Measurements from ENCODE around the gene NAGPA.

NAGPA gene

GRCh38 chr16:5003828-5004227 is 29.9 kb downstream of the NAGPA start:
- no peak for DNase-seq (ENCODE audit: low read depth)
- H3K4me3 ChIP-seq (ENCODE audit: low read depth, low read length), result no peak overlapping the region
- TF ChIP-seq MYC (IDR thresholded peaks at IDR 0.05; ENCODE audit: low read depth, low read length) (no peak), POLR2A (IDR thresholded peaks at IDR 0.05; ENCODE audit: extremely low read depth, insufficient read length) (no peak), CTCF (IDR thresholded peaks at IDR 0.05; ENCODE audit: low read depth, low read length) (no peak)
- TF ChIP-seq, protein P1, sequence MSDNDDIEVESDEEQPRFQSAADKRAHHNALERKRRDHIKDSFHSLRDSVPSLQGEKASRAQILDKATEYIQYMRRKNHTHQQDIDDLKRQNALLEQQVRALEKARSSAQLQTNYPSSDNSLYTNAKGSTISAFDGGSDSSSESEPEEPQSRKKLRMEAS (IDR thresholded peaks at IDR 0.05; ENCODE audit: low read depth, low read length), result no peak

DNA sequence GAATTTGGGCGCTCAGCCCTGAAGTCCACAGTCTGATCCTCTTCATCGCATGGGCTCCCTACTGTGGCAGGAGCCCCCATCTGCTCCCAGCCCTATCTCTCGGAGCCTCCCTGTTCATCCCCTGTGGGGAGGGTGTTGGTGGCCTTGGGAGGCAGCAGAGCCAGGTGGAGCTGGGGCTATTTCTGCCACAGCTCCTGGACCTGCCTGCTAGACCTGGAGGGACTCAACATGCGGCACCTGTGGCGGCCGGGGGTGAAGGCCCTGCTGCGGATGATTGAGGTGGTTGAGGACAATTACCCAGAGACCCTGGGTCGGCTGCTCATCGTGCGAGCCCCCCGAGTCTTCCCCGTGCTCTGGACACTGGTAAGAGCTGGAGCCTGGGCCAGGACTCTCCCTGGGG is 30.5 kb downstream of the NAGPA start:
- no peak overlapping the region for H3K4me3 ChIP-seq (ENCODE audit: low read depth, low read length)
- DNase-seq (ENCODE audit: low read depth), result no peak
- TF ChIP-seq CTCF (IDR thresholded peaks at IDR 0.05; ENCODE audit: low read depth, low read length) (no peak), MYC (IDR thresholded peaks at IDR 0.05; ENCODE audit: low read depth, low read length) (no peak), POLR2A (IDR thresholded peaks at IDR 0.05; ENCODE audit: extremely low read depth, insufficient read length) (no peak)
- TF ChIP-seq, protein P1 (IDR thresholded peaks at IDR 0.05; ENCODE audit: low read depth, low read length), result no peak

- DNase-seq (ENCODE audit: low read depth), result no peak
- no peak for TF ChIP-seq MYC (IDR thresholded peaks at IDR 0.05; ENCODE audit: low read depth, low read length)
- TF ChIP-seq POLR2A (IDR thresholded peaks at IDR 0.05; ENCODE audit: extremely low read depth, insufficient read length), result no peak
- no peak for TF ChIP-seq CTCF (IDR thresholded peaks at IDR 0.05; ENCODE audit: low read depth, low read length)
- TF ChIP-seq, protein P1 (IDR thresholded peaks at IDR 0.05; ENCODE audit: low read depth, low read length), result no peak
- no peak overlapping the region for H3K4me3 ChIP-seq (ENCODE audit: low read depth, low read length)
These were observed 31.0 kb downstream of the NAGPA start for GRCh38 chr16:5002699-5003143.

- no peak for TF ChIP-seq CTCF (IDR thresholded peaks at IDR 0.05; ENCODE audit: low read depth, low read length)
- no peak for TF ChIP-seq POLR2A (IDR thresholded peaks at IDR 0.05; ENCODE audit: extremely low read depth, insufficient read length)
- TF ChIP-seq MYC (IDR thresholded peaks at IDR 0.05; ENCODE audit: low read depth, low read length), result no peak
- no peak for DNase-seq (ENCODE audit: low read depth)
These were observed 31.7 kb downstream of the NAGPA start for GRCh38 chr16:5001986-5002385.

DNA sequence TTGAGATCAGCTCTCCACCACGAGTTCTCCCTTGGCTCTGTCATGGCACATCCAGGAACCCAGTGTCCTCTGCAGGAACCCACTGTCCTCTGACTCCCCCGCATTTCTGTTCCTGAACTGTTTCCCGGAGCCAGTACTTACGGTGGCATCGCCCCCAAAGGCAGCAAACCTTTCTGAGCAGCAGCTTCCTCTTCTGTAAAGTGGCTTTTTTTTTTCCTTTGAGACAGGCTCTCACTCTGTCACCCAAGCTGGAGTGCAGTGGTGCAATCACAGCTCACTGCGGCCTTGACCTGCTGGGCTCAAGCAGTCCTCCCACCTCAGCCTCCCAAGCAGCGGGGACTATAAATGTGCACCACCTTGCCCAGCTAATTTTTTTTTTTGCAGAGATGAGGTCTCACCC is 32.2 kb downstream of the NAGPA start:
- H3K4me3 ChIP-seq (ENCODE audit: low read depth, low read length), result no peak overlapping the region
- DNase-seq (ENCODE audit: low read depth), result peak; percentile 87
- TF ChIP-seq CTCF (IDR thresholded peaks at IDR 0.05; ENCODE audit: low read depth, low read length), result no peak
- TF ChIP-seq MYC (IDR thresholded peaks at IDR 0.05; ENCODE audit: low read depth, low read length), result no peak
- TF ChIP-seq POLR2A (IDR thresholded peaks at IDR 0.05; ENCODE audit: extremely low read depth, insufficient read length), result no peak
- TF ChIP-seq, protein P1 (IDR thresholded peaks at IDR 0.05; ENCODE audit: low read depth, low read length), result no peak

More at GRCh38 chr16:5001986-5002385, 31.7 kb downstream of the NAGPA start:
- H3K4me3 ChIP-seq (ENCODE audit: low read depth, low read length), result no peak overlapping the region

GRCh38 chr16:5000573-5001001 is 33.1 kb downstream of the NAGPA start:
- no peak for TF ChIP-seq POLR2A (IDR thresholded peaks at IDR 0.05; ENCODE audit: extremely low read depth, insufficient read length)
- TF ChIP-seq CTCF (IDR thresholded peaks at IDR 0.05; ENCODE audit: low read depth, low read length), result no peak
- no peak for TF ChIP-seq MYC (IDR thresholded peaks at IDR 0.05; ENCODE audit: low read depth, low read length)
- TF ChIP-seq, protein P1 (IDR thresholded peaks at IDR 0.05; ENCODE audit: low read depth, low read length), result no peak
- H3K4me3 ChIP-seq (ENCODE audit: low read depth, low read length), result no peak overlapping the region
- no peak for DNase-seq (ENCODE audit: low read depth)

Data from NB4 (cell line).